HG03575 (cell line): ENCODE measurements around the gene PIK3R3.
"Not testable (repeated sequence)": the region's sequence is repeated elsewhere in the genome, so short reads cannot be mapped to it uniquely, and the experiment has no call there.

Experiments used
- ATAC-seq: cut with Tn5 transposase; IDR thresholded peaks from one replicate; pipeline ENCODE4 v1.9.1; 2021; ENCODE audit not compliant: unreplicated experiment, insufficient number of reproducible peaks, low FRiP score; ENCODE audit errors: extremely low read depth

Gene PIK3R3

DNA sequence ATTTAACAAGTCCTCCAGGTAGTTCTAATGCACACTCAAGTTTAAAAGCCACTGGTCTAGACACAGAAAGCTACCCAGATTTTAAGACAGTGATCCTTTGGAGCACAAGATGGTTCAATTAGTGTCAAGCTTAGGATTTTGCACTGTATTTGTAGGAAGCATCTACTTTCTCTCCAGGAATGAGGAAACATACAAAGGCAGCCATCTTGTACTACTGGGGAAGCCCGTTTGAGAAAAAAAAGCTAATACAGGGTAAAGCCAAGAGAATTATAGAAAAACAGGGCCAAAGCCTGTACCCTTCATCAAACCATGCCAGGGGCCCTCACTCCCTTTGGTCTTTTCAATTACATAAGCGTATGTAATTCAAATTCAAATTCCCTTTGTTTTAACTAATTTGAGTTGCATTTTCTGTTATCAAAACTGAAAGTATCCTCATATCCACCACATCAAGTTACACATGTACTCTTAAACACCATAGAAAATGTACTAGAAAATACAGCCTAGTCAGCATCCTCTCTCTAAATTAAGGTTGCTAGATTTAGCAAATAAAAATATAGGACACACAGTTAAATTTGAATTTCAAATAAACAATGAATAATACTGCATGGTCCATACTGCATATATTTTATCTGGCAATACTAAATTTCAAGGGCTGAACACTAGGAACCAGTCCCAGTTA, 17.4 kb downstream of the PIK3R3 start:
- no peak for ATAC-seq

DNA sequence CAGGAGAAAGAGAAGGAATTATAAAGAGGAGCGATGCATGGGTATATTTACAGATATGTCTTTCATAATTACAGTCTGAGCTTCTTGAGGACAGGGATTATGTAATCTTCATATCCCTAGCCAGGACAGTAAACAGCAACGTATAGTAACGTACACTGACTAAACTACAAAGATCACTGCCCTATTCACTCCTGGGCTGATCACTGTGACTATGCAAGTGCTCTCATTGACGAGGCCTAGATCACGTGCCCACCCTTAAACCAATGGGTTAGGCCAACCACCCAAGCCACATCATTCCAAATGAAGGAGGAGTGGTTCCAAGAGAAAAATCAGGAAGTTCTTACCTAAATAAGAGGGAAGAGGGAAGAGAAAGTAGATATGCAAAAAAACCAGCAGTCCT, 18.5 kb downstream of the PIK3R3 start:
- ATAC-seq, result no peak

DNA sequence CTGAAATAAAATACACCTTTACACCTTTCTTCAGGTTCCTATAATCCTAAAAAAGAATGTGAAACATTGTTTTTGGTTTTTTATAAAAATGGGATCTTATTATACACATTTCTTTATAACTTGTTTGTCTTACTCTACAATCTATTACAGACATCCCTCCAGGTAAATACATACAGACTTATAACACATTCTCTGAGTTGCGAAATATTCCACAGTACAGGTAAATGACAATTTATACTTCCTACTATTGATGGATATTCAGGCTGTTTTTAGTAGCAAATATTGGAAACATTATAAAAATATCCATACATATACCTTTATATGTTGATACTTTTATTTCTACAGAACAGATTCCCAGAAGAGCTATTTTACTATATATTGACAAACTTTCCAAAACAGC, 20.3 kb downstream of the PIK3R3 start:
- ATAC-seq, result no peak

DNA sequence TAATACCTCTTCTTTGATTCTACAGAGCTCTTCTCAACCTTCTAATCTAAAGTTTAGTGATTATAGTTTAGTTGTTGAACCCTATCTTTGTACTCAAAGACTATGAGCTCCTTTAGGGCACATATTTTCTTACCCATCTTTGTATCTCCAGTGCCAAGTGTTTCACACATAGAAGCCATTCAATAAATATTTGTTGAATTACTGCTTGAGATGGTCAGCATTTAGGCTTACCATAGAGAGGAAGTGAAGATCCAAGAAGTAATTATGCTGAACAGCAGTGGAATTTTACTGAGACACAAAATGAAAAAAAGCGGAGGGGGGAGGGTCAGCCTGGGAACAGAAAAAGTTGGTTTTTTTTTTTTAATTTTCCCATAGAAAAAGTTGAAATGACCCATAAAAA, 21.9 kb downstream of the PIK3R3 start:
- no peak for ATAC-seq

DNA sequence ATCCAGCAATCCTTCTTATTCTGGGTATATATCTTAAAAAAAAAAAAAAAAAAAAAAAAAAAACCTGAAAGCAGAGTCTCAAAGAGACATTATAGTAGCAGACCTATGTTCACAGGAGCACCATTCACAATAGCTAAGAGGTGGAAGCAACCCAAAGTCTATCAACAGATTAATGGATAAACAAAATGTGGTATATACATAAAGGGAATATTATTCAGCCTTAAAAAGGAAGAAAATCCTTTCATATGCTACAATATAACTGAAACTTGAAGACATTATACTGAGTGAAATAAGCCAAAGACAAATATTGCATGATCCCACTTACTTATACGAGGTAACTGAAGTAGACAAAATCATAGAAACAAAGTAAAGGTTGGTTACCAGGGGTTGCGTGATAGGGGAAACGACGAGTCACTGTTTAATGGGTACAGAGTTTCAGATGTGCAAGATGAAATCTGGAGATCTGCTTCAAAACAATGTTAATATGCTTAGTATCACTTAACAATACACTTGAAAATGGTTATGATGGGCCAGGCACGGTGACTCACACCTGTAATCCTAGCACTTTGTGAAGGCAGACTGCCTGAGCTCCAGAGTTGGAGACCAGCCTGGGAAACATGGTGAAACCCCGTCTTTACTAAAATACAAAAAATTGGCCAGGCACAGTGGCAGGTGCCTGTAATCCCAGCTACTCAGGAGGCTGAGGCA, 29.5 kb downstream of the PIK3R3 start:
- no peak for ATAC-seq

DNA sequence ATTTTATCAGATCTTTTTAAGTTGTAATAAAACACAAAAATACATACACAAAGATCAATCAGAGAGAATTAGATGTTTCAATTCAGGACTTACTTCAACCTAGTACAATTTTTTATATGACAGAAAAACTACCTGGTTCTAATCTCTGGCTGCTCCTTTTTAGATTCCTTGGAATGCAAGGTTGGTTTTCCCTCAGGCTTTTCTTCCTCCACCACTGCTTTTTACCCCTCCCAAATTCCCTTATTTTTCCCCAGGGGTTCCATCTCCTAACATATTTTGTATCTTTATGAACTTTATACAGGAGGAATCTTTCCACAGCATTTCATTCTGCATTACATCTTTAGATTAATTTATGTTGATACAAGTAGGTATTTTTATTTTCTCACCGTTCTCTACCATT, 33.2 kb downstream of the PIK3R3 start:
- ATAC-seq, result no peak

DNA sequence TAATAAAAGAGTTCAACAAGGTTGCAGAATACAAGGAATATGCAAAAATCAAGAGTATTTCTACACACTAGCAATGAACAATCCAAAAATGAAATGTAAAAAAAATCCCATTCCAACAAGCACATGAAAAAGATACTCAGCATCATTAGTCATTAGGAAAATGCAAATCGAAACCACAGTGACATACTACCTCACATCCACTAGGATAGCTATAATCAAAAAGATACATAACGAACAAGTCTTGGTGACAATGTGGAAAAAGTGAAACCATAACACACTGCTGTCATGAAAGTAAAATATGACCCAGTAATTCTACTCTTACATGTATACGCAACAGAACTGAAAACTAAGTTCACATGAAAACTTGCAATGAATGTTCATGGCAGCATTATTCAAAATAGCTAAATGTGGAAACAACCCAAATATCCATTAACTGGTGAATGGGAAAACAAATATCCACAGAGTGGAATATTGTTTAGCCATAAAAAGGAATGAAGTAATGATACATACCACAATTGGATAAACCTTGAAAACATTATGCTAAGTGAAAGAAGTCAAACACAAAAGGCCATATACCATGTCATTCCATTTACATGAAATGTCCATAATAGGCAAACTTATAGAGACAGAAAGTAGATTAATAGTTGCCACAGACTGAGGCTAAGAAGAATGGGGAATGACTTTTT, 34.3 kb downstream of the PIK3R3 start:
- ATAC-seq, result no peak

DNA sequence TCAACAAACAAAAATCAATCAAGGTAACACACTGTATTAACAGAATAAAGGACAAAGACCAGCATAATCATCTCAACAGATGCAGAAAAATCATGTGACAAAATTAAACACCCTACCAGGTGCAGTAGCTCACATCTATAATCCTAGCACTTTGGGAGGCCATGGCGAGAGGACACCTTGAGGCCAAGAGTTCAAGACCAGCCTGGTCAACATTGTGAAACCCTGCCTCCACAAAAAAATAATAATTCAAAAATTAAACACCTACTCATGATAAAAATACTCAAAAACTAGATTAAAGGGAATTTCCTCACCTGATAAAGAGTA, 35.3 kb downstream of the PIK3R3 start:
- ATAC-seq, result no peak

DNA sequence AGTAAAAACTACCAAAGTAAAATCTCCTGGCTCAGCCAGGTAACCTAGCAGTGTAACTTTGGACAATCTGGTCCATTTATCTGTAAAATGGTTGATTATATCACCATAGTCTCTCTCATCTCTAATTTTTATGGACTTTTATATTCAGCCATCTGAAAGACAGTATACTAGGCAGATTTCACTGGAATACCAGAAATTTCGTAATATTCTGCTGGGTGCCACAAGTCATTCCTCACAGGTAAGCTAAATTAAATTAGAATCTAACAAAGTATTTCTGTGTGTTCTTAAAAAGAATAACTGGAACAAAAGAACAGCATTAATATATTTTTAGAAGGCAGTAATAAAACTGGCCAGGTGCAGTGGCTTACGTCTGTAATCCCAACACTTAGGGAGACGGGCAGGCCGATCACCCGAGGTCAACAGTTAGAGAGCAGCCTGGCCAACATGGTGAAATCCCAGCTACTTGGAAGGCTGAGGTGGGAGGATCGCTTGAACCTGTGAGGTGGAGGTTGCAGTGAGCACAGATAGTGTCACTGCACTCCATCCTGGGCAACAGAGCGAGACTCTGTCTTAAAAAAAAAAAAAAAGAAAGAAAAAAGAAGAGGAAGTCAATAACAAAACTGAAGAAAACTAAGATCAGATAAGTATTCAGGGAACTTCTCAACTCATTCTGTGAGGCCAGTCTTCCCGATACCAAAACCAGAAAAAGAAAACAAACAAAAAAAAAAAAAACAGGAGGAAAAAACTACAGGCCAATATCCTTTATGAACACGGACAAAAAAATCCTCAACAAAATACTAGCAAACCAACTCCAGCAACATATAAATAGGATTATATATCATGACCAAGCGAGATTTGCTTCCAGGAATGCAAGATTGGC, 35.9 kb downstream of the PIK3R3 start:
- ATAC-seq, result no peak

DNA sequence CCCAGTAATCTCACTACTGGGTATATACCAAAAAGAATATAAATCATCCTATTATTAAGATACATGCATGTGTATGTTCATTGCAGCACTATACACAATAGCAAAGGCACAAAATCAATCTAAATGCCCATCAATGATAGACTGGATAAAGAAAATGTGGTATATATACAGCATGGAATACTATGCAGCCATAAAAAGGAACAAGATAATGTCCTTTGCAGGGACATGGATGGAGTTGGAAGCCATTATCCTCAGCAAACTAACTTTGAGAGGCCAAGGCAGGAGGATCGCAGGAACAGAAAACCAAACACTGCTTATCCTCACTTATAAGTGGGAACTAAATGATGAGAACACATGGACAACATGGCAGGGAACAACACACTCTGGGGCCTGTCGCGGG, 37.3 kb downstream of the PIK3R3 start:
- not testable (repeated sequence) for ATAC-seq

DNA sequence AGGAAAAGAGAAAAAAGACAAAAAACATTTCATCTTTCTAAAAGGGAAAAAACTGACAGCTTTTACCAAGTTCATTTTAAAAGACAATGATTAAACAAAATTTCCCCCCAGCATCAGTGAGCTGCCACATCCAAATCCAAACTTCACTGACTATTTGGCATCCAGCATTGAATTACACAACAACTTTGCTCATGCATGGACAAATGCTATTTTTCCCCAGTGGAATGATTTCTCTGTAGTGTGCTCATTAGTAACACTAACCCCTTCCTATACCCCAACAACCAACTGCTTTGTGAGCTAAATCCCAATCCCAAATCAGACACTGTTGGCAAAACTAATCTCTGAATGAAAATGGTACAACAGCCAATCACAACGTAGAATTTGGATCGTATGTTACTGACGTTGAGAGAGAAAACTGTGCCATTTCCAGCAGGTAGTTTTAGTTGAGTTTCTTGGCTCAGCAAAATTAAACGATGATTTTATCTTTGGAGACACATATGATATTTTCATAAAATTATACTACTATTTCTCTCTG, 37.9 kb downstream of the PIK3R3 start:
- no peak for ATAC-seq

DNA sequence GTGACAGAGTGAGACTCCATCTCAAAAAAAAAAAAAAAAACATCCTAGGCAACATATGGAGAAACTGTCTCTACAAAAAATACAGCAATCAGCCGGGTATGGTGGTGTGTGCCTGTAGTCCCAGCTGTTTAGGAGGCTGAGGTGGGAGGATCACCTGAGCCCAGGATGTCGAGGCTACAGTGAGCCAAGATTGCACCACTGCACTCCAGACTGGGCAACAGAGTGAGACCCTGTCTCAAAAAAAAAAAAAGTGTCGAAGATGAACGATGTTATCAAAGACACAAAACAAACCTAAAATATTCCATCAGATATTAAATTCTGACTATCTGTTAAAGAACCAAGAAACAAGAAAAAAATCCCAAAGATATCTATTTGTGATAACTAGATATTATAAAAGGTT, 38.6 kb downstream of the PIK3R3 start:
- ATAC-seq, result not testable (repeated sequence)

DNA sequence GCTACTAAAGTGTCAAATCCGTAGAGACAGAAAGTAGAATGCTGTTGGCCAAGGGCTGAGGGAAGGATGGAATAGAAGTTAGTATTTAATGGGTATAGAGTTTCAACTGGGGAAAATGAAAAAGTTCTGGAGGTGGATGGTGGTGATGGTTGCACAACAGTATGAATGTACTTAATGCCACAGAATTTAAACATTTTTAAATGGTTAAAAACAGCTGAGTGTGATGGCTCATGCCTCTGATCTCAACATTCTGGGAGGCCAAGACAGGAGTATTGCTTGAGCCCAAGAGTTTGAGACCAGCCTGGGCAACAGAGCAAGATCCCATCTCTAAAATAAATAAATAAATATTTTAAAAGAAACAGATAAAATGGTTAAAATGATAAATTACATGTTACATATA, 44.5 kb downstream of the PIK3R3 start:
- no peak for ATAC-seq

DNA sequence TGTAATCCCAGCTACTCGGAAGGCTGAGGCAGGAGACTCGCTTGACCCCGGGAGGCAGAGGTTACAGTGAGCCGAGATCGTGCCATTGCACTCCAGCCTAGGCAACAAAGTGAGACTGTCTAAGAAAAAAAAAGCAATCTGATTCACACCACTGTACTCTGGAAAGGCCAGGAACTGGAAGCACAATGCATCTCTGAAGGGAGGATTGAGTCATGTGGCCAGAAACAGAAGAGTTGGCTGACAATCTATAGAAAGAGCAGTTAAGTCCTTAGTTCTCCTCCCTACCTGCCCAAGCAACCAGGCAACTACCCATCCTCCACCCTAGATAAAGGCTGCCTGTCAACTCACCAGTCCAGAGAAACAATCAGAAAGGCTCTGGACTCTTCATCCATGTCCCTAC, 45.9 kb downstream of the PIK3R3 start:
- no peak for ATAC-seq

DNA sequence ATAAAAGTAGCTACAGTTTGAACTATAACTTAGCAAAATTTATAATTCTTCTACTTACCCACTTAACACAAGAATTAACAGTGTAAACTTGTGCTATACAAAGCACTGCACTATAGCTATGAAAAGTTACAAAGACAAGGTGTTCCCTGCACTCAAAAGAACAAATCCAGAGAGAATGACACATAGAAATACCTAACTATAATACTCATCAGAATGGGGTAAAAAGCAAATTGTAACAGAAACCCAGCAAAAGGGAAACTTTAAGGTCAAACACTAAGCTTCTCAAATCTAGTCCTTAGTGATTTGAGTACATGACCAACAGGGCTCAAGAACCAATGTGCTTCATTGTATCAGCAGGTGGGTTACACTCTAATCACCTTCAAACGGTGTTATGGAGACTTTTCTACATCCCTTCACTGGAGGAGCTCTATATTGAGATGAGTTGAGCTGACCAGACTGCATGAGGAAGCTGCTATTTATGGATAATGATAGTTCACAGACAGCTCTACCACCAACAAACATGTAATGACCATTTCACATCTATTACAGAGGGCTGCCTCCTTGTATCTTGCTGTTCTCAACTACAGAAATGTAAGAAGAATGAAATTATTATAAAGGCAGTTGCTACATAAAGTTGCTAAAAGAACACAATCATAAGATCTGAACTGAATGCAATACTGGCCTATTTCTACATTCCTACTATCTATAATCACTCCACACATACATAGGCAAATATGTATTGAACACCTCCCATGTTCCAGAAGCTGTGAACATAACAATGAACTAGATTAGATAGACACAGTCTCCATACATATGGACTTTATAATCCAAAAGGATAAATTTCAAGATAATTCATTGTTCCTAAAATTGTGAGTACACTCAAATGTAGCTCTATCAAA, 47.6 kb downstream of the PIK3R3 start:
- no peak for ATAC-seq

DNA sequence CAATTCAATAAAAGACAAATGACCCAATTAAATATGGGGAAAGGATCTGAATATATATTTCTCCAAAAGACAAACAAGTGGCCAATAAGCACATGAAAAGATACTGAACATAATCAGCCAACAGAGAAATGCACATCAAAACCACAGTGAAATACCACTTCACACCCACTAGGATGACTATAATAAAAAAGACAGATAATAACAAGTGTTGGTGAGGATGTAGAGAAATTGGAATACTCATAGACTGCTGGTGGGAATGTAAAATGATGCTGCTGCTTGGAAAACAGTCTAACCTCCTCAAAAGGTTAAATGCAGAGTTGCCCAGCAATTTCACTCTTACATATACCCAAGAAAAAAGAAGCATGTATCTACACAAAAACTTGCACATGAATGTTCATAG, 48.9 kb downstream of the PIK3R3 start:
- ATAC-seq, result no peak

DNA sequence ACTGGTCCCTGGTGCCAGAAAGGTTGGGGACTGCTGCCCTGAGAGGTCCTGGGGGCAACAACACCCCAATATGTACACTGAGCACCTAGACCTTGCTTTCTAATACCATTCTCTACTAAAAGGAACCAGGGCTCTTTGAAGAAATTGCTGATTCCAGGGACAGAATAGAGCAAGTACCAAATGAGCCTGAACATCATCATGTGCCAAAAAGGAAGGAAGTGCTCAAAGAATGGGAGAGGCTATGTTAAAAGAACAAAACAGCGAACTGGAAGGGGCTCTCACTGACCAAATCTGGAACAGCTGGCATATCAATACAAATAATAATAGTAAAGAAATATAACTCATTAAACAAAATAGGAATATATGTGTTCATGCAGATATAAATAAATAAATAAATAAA, 50.8 kb downstream of the PIK3R3 start:
- no peak for ATAC-seq

DNA sequence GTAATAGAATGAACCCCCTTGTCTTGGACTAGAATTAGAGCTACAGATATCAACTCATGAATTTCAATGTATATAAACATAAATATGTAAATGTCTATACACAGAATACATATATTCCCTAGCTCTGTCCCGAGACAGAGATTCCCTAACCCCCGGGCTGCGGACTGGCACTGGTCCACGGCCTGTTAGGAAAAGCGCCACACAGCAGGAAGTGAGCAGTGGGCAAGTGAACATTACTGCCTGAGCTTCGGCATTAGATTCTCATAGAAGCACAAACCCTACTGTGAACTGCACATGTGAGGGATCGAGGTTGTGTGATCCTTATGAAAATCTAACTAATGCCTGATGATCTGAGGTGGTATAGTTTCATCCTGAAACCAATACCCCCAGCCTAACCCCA, 51.2 kb downstream of the PIK3R3 start:
- ATAC-seq, result no peak
